Esophagus (tissue), 2 donors: ENCODE data around the gene PRKAR1B. TPM values are rescaled to one million over a fixed set of nuclear protein-coding genes. Genes with fewer than 3 reads are reported as not detected.

ENCODE experiments used
- H3K27ac ChIP-seq, 2 donors: one replicate each; pipeline ENCODE4 v1.5.1; 2013; ENCODE audit warnings: low read depth in 2 of 2, mild to moderate bottlenecking in 2 of 2, inconsistent platforms in 1 of 2, low read length in 1 of 2, moderate library complexity in 1 of 2
- H3K27me3 ChIP-seq, 2 donors: one replicate each; pipeline ENCODE4 v1.6.1; 2013; ENCODE audit warnings: low read length in 2 of 2, control low read depth in 1 of 2, mild to moderate bottlenecking in 1 of 2; ENCODE audit not compliant: insufficient read depth in 2 of 2, control insufficient read depth in 1 of 2
- H3K36me3 ChIP-seq, 2 donors: one replicate each; pipeline ENCODE4 v1.6.1; 2013; ENCODE audit warnings: low read length in 1 of 2; ENCODE audit not compliant: control insufficient read depth in 2 of 2, insufficient read depth in 2 of 2
- H3K4me1 ChIP-seq, 2 donors: one replicate each; pipeline ENCODE4 v1.6.1; 2013; ENCODE audit warnings: low read length in 1 of 2; ENCODE audit not compliant: control insufficient read depth in 2 of 2, insufficient read depth in 2 of 2
- H3K4me3 ChIP-seq, 2 donors: one replicate each; pipeline ENCODE4 v1.5.1; 2013; ENCODE audit warnings: low read length in 2 of 2, mild to moderate bottlenecking in 2 of 2, low read depth in 1 of 2, moderate library complexity in 1 of 2
- H3K9me3 ChIP-seq, 2 donors: one replicate each; pipeline ENCODE4 v1.6.1; 2013; ENCODE audit warnings: mild to moderate bottlenecking in 2 of 2, low read depth in 1 of 2, low read length in 1 of 2, moderate library complexity in 1 of 2; ENCODE audit not compliant: control insufficient read depth in 2 of 2, insufficient read depth in 1 of 2
- WGBS, 2 donors: extraction: QIAGEN DNeasy Blood & Tissue Kit; methylation state at CpG; one replicate each; pipeline ENCODE4 v1.1.7; 2013; 5-methylcytosine and 5-hydroxymethylcytosine counted together
- polyA plus RNA-seq, 2 donors: library from polyadenylated mRNA; stranded (reverse); fragments of 200-250 nt; gene quantifications; one replicate each; pipeline ENCODE4 v1.2.3, GENCODE V29; 2013
- donor health status: healthy with polysubstance abuse.
- donor health status: Bipolar disorder and iron deficiency.

PRKAR1B gene
- polyA plus RNA-seq, 2 donors: 10.4 to 10.9 TPM

DNA sequence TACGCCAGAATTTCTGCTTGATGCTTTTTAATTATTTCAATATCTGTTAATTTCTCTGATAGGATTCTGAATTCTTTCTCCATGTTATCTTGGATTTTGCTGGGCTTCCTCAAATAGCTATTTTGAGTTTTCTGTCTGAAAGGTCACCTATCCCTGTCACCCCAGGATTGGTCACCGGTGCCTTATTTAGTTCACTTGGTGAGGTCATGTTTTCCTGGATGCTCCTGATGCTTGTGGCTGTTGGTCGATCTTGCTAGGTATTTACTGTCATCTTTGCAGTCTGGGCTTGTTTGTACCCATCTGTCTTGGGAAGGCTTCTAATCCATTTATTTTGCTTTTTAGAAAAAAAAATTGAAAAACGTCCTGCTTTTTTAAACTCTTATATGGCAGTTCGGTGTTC, 11.2 kb upstream of the PRKAR1B start:
- Histone ChIP-seq H3K9me3 (peaks cover 0 to 10% of the 10 kb centered on the region in 2 donors), H3K27me3 (no peaks in the 10 kb centered on the region), H3K27ac (no peak overlapping the region), H3K4me3 (no peak overlapping the region), H3K36me3 (peaks cover 17 to 32% of the 10 kb centered on the region in 2 donors), H3K4me1 (peaks cover 6 to 11% of the 10 kb centered on the region in 2 donors)
- 85 to 91% methylated on average over 5 of the region's 5 CpGs for WGBS, 2 donors

DNA sequence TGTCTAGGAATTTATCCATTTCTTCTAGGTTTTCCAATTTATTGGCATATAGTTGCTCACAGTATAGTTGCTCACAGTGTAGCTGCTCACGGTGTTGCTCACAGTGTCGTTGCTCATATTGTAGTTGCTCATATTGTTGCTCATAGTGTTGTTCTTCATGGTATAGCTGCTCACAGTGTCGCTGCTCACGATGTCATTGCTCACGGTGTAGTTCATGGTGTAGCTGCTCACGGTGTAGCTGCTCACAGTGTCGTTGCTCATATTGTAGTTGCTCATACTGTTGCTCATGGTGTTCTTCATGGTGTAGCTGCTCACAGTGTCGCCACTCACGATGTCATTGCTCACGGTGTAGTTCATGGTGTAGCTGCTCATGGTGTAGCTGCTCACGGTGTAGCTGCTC, 7.7 kb upstream of the PRKAR1B start:
- Histone ChIP-seq H3K27ac (no peak overlapping the region), H3K36me3 (peaks cover 0 to 27% of the 10 kb centered on the region in 2 donors), H3K4me3 (no peak overlapping the region), H3K9me3 (peaks cover 0 to 6% of the 10 kb centered on the region in 2 donors), H3K4me1 (peaks cover 6 to 13% of the 10 kb centered on the region in 2 donors), H3K27me3 (no peaks in the 10 kb centered on the region)
- WGBS, 2 donors: 98 to 99% methylated on average over 11 of the region's 11 CpGs

DNA sequence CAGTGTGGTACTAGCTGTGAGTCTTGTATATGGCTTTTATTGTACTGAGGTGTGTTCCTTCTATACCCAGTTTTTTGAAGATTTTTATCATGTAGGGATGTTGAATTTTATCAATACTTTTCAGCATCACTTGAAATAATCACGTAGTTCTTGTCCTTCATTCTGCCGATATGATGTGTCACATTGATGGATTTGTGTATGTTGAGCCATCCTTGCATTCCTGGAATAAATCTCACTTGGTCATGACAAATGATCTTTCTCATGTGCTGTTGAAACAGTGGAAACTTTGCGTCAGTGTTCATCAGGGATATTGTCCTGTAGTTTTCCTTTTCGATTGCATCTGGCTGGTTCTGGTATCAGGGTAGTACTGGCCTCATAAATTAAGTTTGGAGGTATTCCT, 7.1 kb upstream of the PRKAR1B start:
- Histone ChIP-seq H3K4me1 (peaks cover 3 to 8% of the 10 kb centered on the region in 2 donors), H3K4me3 (no peak overlapping the region), H3K27me3 (no peaks in the 10 kb centered on the region), H3K27ac (no peak overlapping the region), H3K9me3 (peaks cover 0 to 6% of the 10 kb centered on the region in 2 donors), H3K36me3 (peaks cover 0 to 25% of the 10 kb centered on the region in 2 donors)
- 97 to 99% methylated on average over 4 of the region's 4 CpGs for WGBS, 2 donors

DNA sequence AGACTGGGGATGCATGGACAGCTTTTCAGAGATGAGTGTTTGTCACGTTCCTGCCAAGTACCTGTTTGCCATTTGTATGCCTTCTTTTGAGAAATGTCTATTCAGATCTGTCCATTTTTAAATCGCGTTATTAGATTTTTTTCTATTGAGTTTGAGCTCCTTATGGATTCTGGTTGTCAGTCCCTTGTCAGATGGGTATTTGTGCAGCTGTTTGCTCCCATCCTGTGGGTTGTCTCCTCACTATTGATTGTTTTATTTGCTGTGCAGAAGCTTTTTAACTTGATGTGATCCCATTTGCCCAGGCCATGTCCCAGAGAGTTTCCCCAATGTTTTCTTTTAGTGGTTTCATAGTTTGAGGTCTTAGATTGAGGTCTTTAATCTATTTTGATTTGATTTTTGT, 5.5 kb upstream of the PRKAR1B start:
- peaks cover 0 to 25% of the 10 kb centered on the region in 2 donors for H3K36me3 ChIP-seq
- no peak overlapping the region for H3K4me3 ChIP-seq
- H3K27ac ChIP-seq: no peak overlapping the region
- peaks cover 0 to 5% of the 10 kb centered on the region in 2 donors for H3K4me1 ChIP-seq
- WGBS, 2 donors: 69 to 78% methylated on average over 3 of the region's 3 CpGs
- no peaks in the 10 kb centered on the region for H3K27me3 ChIP-seq
- H3K9me3 ChIP-seq: peaks cover 0 to 6% of the 10 kb centered on the region in 2 donors

GRCh38 chr7:732094-732541, 5.0 kb upstream of the PRKAR1B start:
- Histone ChIP-seq H3K36me3 (peaks cover 0 to 25% of the 10 kb centered on the region in 2 donors), H3K4me1 (peaks cover 0 to 5% of the 10 kb centered on the region in 2 donors), H3K27ac (no peak overlapping the region), H3K9me3 (peaks cover 0 to 6% of the 10 kb centered on the region in 2 donors), H3K27me3 (no peaks in the 10 kb centered on the region), H3K4me3 (no peak overlapping the region)
- WGBS, 2 donors: 45 to 68% methylated on average over 17 of the region's 17 CpGs

- Histone ChIP-seq H3K36me3 (peaks cover 0 to 25% of the 10 kb centered on the region in 2 donors), H3K27me3 (no peaks in the 10 kb centered on the region), H3K9me3 (peaks cover 0 to 6% of the 10 kb centered on the region in 2 donors), H3K4me1 (peaks cover 0 to 5% of the 10 kb centered on the region in 2 donors), H3K4me3 (no peak overlapping the region), H3K27ac (no peak overlapping the region)
- 89 to 90% methylated on average over 17 of the region's 17 CpGs for WGBS, 2 donors
Observed at GRCh38 chr7:731440-732085, 4.5 kb upstream of the PRKAR1B start.

DNA sequence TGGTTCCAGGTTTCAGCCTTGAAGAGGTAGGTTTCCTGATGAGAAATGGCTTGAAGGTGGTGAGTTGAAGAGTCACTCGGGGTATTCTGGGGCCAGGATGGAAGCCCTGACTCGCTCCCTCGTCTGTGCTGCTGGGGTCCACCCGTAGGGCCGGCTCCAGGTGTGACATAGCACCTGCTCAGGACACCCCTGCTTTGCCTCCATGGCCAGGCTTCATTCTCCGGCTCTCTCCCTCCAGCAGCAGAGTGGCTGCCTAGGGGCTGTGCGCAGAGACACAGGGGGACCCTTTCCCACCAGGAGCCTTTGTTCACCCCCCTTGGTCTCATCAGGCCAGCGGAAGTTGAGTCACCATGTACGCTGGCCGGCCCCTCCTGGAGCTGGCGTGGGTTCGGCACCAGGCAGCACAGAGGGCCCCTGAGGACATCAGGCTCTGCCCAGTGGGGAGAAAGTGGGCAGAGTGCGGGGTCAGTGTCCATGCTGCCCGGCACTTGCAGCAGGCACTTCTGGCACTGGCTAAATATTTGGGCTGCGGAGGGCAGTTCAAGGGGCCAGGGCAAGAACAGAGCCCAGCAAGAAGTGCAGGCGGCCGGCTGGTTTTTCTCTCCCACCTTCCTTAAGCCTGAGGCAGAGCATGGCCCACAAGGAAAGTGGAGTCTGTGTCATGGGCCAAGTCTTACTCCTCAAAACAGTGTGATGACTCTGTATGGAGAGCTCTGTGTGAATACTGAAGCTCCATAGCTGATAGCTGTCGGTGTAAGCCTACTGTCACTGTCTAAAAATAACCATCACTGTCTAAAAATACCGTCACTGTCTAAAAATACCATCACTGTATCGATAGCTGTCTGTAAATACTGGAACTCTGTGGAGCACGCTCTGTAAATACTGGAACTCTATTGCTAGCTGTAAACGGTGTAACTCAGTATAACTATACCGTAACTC, 3.7 kb upstream of the PRKAR1B start:
- no peak overlapping the region for H3K4me3 ChIP-seq
- no peak overlapping the region for H3K27ac ChIP-seq
- H3K9me3 ChIP-seq: peaks cover 0 to 6% of the 10 kb centered on the region in 2 donors
- H3K27me3 ChIP-seq: no peaks in the 10 kb centered on the region
- peaks cover 0 to 25% of the 10 kb centered on the region in 2 donors for H3K36me3 ChIP-seq
- H3K4me1 ChIP-seq: peaks cover 5 to 10% of the 10 kb centered on the region in 2 donors
- WGBS, 2 donors: 85 to 87% methylated on average over 22 to 23 of the region's 23 CpGs

DNA sequence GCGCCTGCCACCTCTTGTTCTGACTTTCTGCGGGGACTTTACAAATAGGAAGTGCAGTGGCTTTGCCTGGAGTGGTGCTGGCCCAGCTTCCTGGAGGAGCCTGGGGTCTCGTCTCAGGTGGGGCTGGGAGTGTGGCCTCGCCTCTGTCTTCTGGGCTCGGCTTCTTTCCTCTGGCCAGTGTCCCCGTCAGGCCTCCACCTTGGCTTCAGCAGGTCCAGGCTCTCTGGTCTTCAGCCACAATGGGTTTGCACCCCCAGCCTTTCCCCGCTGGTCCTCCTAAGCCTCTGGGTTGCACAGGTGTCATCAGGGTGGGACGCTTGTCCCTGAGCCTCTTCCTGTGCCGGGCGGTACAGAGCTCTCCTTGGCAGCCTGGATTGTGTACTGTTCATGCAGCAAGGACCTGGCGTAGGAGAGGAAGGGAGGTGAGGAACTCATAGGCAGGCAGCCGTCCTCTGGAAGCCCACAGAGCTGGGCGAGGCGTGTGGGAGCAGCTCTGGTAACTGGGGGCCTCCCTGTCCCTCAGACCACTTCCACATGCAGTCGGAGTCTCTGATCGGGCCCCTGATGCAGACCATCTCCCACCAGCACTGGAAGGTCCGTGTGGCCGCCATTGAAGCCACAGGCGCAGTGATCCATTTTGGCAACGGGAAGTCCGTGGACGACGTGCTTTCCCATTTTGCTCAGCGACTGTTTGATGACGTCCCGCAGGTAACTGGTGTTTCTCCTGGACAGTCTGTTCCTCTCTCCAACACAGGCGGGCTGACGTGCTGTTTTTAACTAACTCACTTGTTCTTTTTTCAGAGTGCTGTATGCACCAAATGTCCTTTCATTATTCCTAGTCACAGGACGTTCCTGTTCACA, 2.3 kb upstream of the PRKAR1B start:
- WGBS, 2 donors: 92 to 93% methylated on average over 29 of the region's 29 CpGs
- Histone ChIP-seq H3K9me3 (no peaks in the 10 kb centered on the region), H3K27ac (no peak overlapping the region), H3K27me3 (no peaks in the 10 kb centered on the region), H3K4me3 (no peak overlapping the region), H3K4me1 (peaks cover 5 to 12% of the 10 kb centered on the region in 2 donors), H3K36me3 (peaks cover 0 to 18% of the 10 kb centered on the region in 2 donors)

- Histone ChIP-seq H3K27me3 (no peaks in the 10 kb centered on the region), H3K36me3 (peaks cover 0 to 18% of the 10 kb centered on the region in 2 donors), H3K4me1 (peaks cover 5 to 12% of the 10 kb centered on the region in 2 donors), H3K4me3 (no peak overlapping the region), H3K27ac (no peak overlapping the region), H3K9me3 (no peaks in the 10 kb centered on the region)
- 89 to 90% methylated on average over 9 of the region's 9 CpGs for WGBS, 2 donors
Observed at GRCh38 chr7:728602-729001, 1.5 kb upstream of the PRKAR1B start.
